Activated T-cell treated with anti-CD3 and anti-CD28 coated beads for 48 hours (primary cell): Measurements from ENCODE around the gene PLCXD1.
"Not testable (repeated sequence)": the region's sequence is repeated elsewhere in the genome, so short reads cannot be mapped to it uniquely, and the experiment has no call there.

ENCODE experiments used
- DNase-seq: peaks from one replicate; pipeline ENCODE4 v3.0.0-alpha.2; 2020; ENCODE audit warnings: low read depth

The PLCXD1 gene, protein sequence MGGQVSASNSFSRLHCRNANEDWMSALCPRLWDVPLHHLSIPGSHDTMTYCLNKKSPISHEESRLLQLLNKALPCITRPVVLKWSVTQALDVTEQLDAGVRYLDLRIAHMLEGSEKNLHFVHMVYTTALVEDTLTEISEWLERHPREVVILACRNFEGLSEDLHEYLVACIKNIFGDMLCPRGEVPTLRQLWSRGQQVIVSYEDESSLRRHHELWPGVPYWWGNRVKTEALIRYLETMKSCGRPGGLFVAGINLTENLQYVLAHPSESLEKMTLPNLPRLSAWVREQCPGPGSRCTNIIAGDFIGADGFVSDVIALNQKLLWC

GRCh38 chrX:281166-281999 is at the start of gene PLCXD1:
TSS of gene PLCXD1 (plus strand) at chrX:281381. CDS start at chrX:284188, 2,807 bp downstream.
- DNase-seq: no peak

- not testable (repeated sequence) for DNase-seq
Observed at GRCh38 chrX:231637-232277, 49.4 kb upstream of the PLCXD1 start.

GRCh38 chrX:232278-232655 is 48.9 kb upstream of the PLCXD1 start:
- DNase-seq: not testable (repeated sequence)

DNA sequence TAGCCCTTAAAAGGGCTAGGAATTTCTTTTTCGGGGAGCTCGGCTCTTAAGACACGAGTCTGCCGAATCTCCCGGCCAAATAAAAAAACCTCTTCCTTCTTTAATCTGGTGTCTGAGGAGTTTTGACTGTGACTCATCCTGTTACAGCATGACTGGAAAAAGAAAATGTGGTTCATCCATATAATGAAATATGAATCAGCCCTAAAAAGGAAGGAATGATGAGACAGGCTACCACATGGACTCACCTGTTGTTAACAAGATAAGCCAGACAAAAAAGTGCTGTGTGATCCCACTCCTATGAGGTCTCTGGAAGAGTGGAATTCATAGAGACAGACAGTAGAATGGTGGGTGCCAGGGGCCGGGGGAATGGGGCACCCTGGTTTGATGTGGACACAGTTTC is 45.0 kb upstream of the PLCXD1 start:
- not testable (repeated sequence) for DNase-seq

GRCh38 chrX:250965-251364 is 30.2 kb upstream of the PLCXD1 start:
- no peak for DNase-seq

GRCh38 chrX:251396-252243 is 29.6 kb upstream of the PLCXD1 start:
- not testable (repeated sequence) for DNase-seq

- DNase-seq: no peak
Observed at GRCh38 chrX:252244-252956, 28.8 kb upstream of the PLCXD1 start.

- DNase-seq: no peak
Observed at GRCh38 chrX:252957-253291, 28.3 kb upstream of the PLCXD1 start.

GRCh38 chrX:253451-254297 is 27.5 kb upstream of the PLCXD1 start:
- DNase-seq: no peak

DNA sequence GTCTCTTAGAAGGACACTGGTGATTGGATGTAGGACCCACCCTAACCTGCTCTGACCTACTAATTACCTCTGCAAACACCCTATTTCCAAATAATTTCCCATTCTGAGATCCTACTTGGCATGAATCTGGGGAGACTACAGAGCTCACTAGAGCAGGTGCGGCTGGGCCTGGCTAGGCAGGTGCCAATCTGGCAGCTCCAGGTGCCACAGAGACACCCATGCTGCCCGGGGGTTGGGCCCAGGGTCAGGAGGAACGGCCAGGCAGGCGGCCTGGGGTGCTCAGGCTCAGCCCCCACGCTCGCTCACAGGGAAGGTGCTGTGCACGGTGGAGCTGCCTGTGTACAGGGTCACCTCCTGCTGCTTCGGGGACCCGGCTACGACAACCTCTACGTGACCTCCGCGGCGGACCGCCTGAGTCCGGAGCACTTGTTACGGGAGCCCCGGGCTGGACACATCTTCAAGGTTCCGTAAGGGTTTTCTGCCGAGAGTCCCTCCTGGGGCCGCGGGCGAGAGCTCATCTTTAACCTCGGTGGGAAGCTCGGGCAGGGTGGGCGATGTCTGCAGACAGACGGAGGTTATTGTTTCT is 26.5 kb upstream of the PLCXD1 start:
- no peak for DNase-seq

DNA sequence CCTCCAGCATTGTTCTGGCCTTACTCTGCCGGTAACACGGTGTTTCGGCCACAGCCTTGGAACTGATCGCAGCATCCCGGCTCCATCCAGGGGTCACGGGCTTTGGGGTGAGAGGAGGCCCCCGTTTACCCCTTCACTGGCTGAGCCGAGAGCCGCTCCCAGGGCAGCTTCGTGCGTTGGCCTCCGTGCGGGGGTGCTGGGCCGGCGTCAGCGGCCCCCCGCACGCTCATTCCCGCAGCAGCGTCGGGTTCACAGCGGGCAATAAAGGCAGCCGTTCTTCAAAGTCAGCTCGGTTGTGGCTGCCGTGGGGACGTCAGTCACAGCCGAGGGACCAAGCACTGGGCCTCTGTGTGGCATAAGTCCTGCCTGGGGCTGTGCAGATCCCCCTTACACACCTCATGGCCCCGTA is 25.3 kb upstream of the PLCXD1 start:
- no peak for DNase-seq

- not testable (repeated sequence) for DNase-seq
Observed at GRCh38 chrX:257054-257453, 24.1 kb upstream of the PLCXD1 start.

- DNase-seq: no peak
Observed at GRCh38 chrX:257681-258289, 23.4 kb upstream of the PLCXD1 start.

DNA sequence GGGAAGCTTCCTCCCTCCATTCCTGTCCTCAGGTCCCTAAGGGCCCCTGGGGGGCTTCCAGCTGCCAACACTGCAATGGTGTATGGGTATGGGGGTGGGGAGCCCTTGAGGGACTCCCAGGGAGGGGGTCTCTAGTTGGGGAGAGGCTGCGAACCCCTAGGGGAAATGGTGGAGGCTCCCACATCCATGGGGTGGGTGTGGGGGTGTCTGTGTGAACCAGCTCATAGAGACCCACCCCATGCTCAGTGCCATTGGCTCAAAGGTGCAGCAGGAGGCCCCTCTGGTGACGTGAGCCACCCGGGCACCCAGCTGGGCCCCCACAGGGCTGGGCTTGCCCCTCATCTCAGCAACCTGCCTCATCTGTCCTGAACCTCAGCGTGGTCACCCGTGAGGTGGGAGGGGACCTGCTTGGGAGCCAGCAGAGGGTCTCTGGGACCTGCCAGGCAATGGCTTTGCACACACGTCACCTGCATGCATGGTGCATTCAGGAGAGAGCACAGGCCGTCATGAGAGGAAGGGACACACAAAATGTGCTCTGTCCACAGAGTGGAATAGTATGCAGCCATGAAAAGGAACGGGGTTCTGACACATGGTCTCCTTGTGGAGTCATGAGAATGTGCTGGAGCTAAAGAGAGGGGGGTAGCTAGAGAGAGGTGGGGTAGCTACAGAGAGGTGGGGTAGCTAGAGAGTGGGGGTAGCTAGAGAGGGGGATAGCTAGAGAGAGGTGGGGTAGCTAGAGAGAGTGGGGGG is 22.7 kb upstream of the PLCXD1 start:
- DNase-seq: no peak

- no peak for DNase-seq
Observed at GRCh38 chrX:259692-260355, 21.4 kb upstream of the PLCXD1 start.

DNA sequence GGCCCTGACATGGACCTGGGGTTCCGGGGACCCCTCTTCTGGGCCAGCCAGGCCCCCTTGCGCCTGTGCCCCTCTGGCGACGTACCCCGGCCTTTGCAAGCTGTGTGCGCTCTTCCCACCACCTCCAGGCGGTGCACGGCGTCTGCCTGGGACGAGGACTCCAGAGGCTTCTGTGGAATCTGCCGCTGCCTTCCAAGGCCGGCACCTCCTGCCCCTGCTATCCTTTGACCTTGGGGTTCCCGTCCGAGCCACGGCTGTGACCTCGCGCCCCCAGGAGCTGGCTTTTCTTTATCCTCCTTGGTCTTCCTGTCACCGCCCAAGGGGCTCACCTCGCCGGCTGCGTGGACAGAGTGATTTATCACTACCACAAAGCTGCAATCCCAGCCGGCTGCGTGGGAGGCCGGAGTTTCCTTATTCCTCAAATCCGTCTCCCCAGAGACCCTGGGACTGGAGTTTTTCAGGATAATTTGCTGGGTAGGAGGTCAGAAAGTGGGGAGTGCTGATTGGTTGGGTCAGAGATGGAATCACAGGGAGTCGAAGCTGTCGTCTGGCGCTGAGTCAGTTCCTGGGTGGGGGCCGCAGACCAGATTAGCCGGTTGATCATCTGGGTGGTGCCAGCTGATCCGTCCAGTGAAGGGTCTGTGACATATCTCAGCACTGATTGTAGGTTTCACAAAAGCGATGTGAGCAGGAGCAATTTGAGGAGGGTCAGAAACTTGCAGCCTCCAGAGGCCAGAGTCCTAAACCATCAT is 19.8 kb upstream of the PLCXD1 start:
- no peak for DNase-seq

DNA sequence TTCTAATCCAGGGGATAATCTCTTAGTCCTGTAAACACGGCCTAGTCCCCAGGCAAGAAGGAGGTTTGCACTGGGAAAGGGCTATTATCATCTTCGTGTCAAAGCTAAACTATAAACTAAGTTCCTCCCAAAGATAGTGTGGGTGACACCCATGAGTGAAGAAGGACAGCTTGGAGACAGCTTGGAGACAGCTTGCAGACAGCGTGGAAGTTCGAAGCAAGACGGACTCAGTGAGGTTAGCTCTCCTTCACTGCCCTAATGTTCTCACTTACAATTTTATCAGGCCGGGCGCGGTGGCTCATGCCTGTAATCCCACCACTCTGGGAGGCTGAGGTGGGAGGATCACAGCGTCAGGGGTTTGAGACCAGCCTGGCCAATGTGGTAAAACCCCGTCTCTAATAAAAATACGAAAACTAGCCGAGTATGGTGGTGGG is 19.2 kb upstream of the PLCXD1 start:
- no peak for DNase-seq
